Dermis microvascular lymphatic vessel endothelial cell (primary cell): ENCODE data around the gene CYP1A2. TPM values are rescaled to one million over a fixed set of nuclear protein-coding genes. Genes with fewer than 3 reads are reported as not detected.
A peak's percentile ranks its signal among the peaks of the same experiment; 100 is the strongest.
"Not testable (repeated sequence)": the region's sequence is repeated elsewhere in the genome, so short reads cannot be mapped to it uniquely, and the experiment has no call there.

Source experiments
- DNase-seq, 2 donors: peaks; one replicate each; pipeline versions ENCODE4 v3.0.0 to v3.0.0-alpha.2; 2010; ENCODE audit warnings: low read depth in 2 of 2
- total RNA-seq: library from RNA; depleted of rRNA; stranded (reverse); fragments of >200 nt; gene quantifications from 2 replicates; pipeline ENCODE4 v1.2.1, GENCODE V29; 2014

CYP1A2 gene
- total RNA-seq, 1 donor from 2014 or later, result under 0.01 TPM

DNA sequence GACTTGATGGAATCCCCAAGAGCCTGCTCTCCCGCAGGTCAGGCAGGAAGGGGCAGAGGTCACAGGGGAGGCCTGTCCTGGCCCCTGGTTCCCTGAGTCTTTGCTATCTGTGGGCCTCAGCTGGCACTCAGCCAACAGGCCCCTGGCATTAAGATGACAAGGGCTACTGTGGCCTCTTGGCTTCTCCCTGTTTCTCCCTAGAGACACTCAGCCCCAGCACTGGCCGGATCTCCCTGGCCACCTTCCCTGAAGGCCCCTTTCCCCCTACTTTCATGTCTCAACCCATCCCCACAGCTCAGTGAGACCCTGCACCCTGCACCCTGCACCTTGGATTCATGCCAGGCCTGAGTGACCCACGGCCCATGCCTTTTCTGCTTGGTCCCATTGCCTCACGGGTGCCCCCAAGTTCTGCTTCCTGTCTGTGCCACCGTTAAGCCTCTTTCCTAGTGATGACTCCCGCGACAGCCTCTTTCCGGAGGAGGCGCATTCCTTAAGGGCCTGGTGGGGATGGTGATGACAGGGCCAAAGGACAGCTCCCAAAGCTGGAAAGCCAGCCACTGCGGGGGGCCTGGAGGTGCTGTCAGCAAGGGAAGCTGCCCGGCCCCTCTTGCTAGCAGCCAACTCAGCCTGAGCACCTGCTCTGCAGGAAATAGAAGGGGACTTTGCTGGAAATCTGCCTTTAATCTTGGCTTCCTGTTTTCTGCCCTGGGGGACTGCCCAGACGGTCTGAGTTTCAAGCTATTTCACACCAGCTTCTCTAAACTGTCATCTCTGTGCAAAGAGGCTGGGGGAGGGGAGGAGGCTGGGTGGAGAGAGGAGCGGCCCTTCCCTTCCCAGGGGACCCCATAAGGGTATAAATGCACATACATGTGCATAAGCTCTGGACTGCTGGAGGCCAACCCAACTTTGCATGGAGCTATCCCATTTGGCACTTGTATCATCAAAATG is 28.4 kb downstream of the CYP1A2 start:
- peak in 1 of 2 donors; percentile 81 for DNase-seq

DNA sequence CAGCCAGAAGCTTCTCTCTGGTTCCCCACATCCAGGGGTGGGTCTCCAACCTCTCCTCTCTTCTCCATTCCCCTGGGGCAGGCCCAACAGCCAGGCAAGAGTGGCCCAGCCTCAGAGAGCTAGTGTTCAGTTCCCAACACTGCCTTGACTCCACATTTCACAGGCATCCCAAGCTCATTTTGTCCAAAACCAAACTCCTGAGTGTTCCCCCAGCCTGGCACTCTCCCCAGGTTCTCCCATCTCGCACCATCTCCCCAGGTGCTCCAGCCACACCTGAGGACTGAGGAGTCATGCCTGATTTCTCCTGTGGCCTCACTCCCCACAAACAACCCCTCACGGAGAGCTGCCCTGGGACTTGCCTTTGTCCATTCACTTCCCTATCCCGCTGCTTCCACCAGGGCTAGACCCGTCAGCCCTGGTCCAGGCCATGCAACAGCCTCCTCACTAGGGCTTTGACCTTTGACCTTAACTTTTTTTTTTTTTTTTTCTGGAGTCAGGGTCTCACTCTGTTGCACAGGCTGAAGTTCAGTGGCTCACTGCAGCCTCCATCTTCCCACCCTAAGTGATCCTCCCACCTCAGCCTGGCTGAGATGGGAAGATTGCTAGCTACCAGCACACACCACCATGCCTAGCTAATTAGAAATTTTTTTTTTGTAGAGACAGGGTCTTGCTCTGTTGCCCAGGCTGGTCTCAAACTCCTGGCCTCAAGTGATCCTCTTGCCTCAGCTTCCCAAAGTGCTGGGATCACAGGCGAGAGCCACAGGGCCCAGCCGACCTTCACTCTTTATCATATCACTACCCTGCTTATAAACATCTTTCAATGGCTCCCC is 29.3 kb downstream of the CYP1A2 start:
- no peak for DNase-seq

DNA sequence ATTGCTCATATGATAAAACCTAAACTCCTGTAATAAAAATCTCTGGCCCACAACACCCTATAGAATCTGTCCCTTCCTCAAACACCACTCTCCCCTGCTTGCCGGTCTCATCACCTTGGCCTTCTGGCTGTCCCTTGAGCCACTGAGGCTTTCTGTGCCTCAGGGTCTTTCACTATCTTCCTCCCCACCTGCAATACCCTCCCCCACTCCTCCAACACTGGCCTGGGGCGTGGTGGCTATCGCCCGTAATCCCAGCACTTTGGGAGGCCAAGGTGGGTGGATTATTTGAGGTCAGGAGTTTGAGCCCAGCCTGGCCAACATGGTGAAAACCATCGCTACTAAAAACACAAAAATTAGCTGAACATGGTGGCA is 29.9 kb downstream of the CYP1A2 start:
- no peak for DNase-seq

DNA sequence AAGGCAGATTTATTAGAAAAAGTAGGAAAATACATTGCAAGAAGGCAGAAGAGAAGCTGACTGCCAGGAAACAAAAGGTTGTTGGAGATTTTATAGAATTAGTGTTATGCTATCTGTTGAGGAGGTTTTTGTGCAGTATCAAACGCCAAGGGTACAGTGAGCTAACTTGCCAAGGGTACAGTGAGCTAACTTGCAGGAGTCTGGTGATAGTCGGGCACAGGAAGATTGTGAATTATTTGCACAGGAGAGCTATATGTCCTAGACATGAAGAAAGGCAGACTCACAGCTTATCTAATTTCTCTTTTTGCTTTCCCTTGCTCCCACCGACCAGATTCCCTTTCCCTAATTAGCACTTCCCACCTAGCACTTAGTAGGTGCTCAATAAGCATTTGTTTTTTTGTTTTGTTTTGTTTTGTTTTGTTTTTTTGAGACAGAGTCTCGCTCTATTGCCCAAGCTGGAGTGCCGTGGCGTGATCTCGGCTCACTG is 30.6 kb downstream of the CYP1A2 start:
- DNase-seq, result no peak

DNA sequence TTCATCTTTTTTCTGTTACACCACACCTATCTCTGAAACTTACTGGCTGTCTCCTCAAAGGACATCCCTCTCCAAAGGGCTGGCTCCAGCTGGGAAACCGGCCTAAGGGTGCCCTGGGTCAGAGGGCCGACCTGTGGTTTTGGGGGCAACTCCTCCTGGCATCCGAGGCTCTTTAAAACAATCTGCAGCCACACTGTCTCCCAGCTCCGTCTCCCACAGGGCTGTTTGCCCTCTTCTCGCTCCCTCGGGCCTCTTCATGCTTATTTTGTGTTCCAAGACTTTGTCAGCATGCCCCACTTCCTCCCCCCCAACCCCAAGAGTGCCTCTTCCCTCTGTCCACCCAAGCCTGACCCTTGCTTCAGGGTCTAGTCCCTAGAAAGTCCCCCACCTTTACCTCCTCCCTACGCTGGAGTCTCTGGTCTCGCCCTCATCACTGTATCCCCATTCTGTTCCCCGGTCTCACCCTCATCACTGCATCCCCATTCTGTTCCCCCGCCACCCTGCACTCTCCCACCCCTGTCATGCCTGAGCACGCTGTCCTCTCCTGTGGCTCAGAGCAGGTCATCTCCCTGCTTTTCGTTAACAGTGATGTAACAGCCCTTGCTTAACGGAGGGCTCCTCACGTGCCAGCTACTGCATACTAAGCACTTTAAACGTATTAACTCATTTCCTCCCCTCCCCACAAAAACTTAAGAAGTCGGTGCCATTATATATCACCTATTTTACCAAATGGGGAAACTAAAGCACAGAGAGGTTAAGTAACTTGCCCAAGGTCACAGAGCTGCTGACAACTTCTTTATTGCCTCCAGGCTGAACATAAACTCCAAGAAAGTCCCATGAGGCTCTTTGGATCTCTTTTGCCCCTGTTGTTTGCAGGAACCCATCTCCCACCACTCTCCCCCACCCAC is 32.1 kb downstream of the CYP1A2 start:
- no peak for DNase-seq

DNA sequence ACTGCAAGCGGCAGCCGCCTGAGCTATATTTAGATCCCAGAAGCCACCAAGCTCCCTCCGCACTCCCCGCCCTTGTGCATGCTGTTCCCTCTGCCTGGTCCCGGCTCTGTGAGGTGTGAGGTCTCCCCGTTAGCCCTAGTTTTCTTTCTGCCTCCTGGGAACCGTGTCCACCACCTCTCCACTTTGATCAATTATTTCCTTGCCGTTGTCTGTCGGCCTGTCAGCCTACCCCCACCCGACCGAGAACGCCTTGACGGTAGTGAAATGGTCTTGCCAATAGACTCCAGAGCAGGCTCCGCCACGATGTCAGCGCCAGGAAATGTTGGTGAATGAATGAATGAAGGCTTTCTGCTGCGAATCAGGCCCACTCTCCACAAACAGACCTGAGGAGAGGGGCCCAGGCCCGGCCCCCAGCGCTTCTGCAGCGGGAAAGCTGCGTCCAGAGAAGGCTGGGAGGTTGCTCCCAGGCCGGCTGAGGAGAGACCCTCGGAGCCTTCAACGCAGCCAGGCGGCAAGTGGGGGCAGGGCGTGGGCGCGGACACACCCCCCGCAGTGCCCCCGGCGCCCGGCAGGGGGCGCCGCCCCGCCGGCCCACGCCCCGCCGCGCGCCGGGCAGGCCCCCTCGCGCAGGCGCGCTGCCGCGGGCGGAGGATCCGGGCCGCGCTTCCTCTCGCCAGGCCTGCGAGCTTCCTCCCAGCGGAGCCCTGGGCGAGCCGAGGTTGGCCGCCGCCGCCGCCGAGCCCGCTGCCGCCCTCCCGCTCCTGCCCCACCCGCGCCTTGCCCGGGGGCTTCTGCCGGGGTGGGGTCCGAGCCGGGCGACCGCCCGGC is 33.0 kb downstream of the CYP1A2 start, which contains the start of gene CSK:
Gene CSK, plus strand, starts transcription at position 650 of the 828 bp plus-strand sequence. CDS start 16,218 bp downstream, outside the sequence.
- peak; percentile 37 to 72 for DNase-seq

DNA sequence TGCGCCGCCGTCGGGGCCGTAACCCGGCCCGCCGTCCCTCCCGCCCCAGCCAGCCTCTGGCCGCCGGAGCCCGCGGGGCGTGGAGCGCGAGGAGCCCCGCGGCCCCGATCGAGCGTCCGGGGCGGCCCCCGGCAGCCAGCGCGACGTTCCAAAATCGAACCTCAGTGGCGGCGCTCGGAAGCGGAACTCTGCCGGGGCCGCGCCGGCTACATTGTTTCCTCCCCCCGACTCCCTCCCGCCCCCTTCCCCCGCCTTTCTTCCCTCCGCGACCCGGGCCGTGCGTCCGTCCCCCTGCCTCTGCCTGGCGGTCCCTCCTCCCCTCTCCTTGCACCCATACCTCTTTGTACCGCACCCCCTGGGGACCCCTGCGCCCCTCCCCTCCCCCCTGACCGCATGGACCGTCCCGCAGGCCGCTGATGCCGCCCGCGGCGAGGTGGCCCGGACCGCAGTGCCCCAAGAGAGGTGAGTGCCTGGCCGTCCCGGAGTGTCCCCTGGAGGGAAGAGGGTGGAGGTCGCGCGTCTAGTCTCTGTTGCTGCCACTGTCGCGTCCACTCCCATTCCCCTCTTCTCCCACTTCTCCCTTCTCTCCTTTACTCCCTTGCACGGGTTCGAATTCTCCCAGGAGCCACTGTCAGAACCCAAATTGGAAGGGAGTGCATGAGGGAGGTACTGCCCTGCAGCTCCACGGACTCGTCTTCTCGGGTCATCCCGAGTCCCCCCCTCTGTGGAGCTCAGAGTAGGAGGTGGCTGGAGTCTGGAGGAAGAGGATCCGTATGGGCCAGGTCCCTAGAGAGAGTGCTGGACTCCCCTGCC is 33.8 kb downstream of the CYP1A2 start:
- DNase-seq, result peak in 1 of 2 donors; percentile 39

DNA sequence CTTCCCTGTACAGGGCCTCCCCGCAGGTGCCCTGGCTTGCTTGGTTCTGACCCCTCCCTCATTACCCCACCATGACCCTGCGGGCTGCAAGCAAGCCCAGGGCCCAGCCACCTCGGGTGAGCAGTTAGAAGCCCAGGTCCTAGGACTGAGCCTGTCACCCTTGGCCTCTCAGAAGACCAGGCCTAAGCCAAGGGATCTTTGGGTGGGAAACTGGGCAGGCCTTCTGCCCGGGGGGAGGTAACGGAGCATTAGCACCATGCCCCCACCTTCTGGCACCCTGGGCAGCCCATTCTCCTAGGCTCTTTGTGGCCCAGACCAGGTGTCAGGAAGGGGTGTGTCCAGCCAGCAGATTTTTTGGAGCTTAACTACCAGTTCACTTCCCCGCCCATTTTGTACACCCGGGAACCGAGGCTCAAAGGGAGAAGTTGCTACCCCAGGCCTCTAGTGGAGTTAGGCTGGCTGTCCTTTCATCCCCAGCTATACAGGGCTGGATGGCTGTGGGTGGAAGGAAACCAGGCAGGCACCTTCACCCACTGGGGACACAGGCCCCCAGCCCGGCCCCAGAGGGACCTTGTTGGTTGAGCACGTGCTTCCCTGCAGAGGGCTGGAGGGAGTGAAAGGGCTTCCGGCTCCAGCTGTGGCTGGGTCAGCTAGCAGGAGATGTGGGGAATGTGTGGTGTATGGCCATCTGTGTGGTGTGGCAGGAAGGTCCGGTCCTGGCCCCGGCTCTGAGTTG is 34.6 kb downstream of the CYP1A2 start:
- DNase-seq, result peak; percentile 57 to 78

DNA sequence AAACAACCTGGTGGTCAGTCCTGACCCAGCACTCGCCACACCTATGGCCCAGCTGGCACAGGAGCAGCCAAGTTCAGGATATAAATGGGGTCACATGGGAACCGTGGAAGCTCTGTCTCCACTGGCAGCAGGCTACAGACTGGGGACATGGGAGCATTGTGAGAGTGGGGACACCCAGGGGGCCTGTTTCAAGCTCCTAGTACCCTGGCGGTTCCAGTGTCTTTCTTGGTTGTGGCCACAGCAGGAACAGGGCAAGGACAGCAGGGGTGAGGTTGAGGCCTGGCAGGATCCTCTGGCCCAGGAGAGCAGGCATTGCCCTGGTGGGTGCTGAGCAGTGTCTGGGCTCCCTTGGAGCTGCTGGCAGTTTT is 35.1 kb downstream of the CYP1A2 start:
- DNase-seq, result no peak

DNA sequence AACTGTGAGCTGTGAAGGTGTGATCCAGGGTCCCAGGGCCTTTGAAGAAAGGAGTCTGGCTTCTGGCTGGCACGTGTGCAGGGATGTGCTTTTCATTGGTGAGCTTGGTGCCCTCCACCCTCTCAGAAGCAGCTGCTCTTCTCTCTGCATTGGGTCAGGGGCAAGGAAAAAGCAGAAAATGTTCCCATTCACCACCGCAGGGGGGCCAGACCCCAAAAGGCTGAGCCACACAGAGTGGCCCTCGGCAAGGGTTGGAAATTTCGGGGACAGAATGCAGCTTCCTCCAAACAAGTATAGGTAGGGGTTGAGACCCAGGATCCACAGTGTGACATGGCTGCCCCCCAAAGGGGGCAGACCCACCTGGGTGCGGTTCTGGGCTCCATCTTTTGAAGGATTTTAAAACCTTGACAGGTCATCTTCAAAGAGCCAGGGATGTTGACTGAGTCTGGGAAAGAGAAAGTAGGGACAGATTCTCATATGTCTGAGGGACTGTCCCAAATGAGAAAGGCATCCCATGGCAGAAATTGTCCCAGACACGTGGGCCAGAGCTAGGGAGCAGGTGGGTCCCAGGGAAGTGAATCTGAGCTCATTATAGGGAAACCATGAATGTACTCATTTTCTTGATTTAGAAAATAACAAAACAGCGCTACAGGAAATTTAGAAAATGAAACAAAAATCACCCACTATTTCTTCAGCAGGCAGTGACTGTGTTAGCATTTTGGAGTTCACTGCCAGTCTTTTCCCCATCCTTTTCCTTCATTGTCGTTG is 36.0 kb downstream of the CYP1A2 start:
- DNase-seq, result no peak

DNA sequence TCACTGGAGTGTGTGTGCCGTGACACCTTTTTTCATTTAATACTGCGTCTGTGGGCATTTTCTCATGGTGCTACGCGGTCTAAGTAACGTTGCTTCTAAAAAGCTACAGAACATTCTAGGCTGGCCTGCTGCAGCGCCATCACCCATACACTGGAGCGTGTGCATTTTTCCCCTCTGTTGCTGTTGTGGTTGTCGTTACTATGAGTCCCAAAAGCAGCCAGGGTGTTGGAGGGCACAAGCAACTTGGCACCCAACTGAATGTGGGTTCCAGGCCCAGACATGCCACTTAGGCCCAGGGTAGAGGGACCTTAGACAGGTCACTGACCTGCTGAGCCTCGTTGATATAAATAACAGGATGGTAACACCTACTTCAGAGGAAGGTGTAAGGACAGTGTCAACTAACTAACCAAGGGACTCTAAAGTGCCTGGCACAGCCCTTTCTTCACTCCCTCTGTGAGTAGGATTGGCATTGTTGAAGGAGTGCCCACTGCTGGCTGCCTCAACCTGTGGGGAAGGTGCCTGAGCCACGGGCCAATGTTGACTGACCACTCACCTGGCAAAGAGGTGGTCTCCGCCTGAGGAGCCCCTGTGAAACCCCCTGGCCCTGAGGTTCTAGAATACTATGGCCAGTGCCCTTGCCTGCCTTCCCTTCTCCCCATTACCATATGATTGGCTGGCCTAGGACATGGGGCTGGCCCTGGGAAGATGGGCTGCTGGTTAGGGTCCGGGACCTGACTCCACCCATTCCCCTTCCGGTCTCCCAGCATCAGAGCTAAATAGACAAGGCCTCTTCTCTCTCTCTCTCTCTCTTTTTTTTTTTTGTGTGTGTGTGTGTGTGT is 36.8 kb downstream of the CYP1A2 start:
- no peak for DNase-seq

DNA sequence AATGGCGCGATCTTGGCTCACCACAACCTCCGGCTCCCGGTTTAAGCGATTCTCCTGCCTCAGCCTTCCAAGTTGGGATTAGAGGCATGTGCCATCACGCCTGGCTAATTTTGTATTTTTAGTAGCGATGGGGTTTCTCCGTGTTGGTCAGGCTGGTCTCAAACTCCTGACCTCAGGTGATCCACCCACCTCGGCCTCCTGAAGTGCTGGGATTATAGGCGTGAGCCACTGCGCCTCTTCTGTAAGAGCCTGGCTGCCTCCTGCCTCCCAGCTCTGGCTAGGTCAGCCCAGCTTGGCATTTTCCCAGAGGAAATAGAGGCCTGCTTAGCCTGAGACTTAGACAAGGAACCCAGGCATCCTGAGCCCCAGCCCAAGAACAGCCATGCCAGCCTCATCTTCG is 37.4 kb downstream of the CYP1A2 start:
- not testable (repeated sequence) for DNase-seq

DNA sequence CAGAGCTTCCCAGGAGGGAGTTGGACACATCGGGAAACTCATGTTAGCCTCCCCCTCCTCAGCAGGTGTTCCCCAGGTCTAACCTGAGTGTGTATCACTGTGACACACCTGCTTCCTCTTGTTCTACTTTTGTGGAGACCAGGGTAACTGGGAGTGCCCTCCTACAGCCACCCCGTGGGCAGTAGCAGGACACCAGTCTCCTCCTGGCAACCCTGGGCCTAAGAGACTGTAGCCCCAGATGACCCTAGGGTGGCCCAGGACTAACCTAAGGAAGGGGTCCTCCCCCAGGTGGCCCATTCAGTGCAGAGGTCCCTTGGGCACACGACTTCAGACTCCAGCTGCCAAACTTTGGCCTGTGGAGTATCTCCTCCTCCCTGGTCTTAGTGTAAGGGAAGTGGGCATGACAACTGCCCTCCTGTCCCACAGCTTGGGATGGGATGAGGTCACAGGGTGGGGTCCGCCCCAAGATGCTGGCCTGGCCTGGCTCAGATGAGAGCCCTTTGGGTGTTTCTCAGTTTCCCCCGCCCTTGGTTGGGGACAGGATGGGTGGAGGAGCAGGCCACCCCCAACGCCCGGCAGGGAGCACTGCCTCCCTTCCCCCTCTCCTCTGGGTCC is 38.0 kb downstream of the CYP1A2 start:
- DNase-seq, result no peak

DNA sequence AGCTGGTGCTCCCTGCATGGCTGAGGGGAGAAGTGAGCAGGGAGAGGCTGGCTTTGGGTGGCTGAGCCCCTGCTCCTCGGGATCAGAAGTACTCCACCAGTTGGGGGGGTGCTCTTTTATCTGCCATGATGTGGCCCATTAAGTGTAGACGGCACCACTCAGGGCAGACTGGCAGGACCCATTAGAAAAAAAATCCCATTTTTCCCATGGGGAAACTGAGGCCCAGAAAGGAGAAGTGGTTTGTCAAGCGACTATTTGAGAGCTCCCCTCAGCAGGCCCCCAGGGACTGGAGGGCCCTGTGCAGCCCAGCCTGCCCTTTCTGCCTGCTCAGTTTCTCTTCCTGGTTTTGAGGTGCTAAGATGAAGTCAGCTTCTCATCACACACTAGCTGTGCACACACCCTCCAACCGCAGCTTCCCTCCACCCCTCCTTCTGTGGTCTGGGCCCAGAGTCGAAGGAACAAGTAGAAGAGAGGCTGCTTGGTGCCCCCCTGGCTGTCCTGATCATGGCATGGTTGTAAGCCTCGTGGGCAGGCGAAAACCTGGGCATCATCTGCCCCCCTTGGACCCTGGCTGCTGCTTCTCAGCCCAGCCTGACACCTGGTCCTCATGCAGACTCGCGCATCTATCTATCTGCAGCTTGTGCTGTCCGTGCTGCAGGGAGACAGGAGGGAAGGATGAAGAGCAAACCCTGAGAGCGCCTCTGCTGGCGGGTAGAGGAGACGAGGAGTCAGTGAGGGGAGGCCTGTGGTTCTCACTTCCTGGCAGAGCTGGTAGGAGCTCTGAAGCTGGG is 38.8 kb downstream of the CYP1A2 start:
- peak in 1 of 2 donors; percentile 42 for DNase-seq

DNA sequence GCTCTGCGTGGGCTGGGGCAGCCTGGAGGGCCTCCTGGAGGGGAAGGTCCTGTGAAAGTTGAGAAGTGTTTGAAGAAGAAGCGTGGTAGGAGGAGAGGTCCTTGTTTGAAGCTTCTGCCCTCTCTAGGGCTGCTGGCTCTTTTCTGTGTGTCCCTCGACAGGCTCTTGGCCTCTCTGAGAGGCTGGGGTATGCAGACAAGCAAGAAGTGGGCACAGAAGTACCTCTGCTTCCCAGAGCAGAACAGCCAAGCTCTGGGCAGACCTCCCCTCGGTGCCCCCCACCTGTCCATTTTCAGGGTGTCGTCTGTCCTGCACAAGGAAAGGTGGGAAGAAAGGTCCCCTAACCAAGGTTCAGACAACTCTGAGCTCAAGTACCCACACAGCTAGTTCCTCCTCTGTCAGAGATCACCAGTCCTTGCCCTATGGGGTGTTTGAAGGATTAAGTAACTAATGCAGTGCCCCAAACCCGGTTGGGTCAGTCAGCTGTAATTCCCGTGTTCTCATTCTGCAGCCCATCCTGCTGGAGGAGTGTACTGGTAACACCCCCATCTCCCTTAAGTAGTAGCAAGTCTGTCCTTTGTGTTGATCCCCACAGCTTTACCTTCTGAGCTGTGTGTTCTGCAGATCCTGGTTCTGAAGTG is 39.5 kb downstream of the CYP1A2 start:
- DNase-seq, result no peak
